ENCODE data around the gene EPHA2.
A peak's percentile ranks its signal among the peaks of the same experiment; 100 is the strongest.

Gene EPHA2

GRCh38 chr1:16155537-16156410 lies at the start of gene EPHA2:
Gene EPHA2, minus strand, starts transcription at chr1:16156069. Its CDS starts 137 bp downstream, at chr1:16155932.
- H3K4me3 ChIP-seq (ENCODE audit: low read length) = peak within 1 kb of the TSS; percentile 77
- DNase-seq (ENCODE audit: low read depth) = peak; percentile 94
- peaks cover 32% of the 10 kb centered on the region for H3K4me1 ChIP-seq (ENCODE audit: control insufficient read depth, insufficient read depth, low read length)
- H3K36me3 ChIP-seq (ENCODE audit: control insufficient read depth, insufficient read depth, low read length, severe bottlenecking) = no peaks in the 10 kb centered on the region
- no peaks in the 10 kb centered on the region for H3K9me3 ChIP-seq (ENCODE audit: control insufficient read depth, low read length)
- no peaks in the 10 kb centered on the region for H3K27me3 ChIP-seq (replicated peaks; ENCODE audit: control insufficient read depth, insufficient read depth, low read length)
- peak within 1 kb of the TSS; percentile 74 for H3K9ac ChIP-seq (ENCODE audit: low read length)

GRCh38 chr1:16205334-16205671 lies 49.4 kb upstream of the EPHA2 start:
- no peaks in the 10 kb centered on the region for H3K36me3 ChIP-seq (ENCODE audit: control insufficient read depth, insufficient read depth, low read length, severe bottlenecking)
- H3K4me1 ChIP-seq (ENCODE audit: control insufficient read depth, insufficient read depth, low read length) = no peaks in the 10 kb centered on the region

DNA sequence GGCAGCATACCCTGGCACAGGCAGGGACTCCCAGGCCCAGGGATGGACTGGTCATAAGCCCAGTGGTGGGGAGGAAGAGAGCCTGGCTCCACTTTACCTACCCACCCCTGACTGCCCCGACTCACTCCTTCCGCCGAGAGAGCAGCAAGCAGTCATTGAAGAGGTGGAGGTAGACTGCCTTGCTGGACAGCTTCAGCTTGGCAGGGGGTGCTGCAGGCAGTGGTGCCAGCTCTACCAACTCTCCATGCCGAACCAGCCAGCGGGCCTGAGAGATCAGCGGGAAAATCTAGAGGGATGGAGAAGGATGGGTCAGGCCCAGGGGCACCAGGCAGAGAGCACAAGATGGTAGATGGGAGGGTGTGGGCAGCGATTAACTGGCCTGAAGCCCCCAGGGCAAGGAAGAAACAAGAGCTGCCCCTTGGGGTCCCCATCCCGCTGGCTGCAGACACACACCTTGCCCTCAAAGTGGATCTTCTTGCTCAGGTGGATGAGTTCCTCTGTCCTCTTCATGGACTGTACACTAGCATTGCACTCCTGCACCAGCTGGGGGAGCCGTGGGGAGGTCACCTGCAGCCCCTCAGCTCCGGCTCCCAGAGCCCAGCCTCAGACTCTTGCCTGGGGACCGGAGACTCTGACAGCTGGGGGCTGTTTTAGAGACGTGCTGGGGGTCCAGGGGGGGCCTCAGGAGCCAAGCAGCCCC lies 48.9 kb upstream of the EPHA2 start:
- Histone ChIP-seq H3K4me1 (ENCODE audit: control insufficient read depth, insufficient read depth, low read length) (no peaks in the 10 kb centered on the region), H3K4me3 (ENCODE audit: low read length) (no peak overlapping the region), H3K9ac (ENCODE audit: low read length) (no peak overlapping the region), H3K27me3 (replicated peaks; ENCODE audit: control insufficient read depth, insufficient read depth, low read length) (peaks cover 3% of the 10 kb centered on the region), H3K36me3 (ENCODE audit: control insufficient read depth, insufficient read depth, low read length, severe bottlenecking) (no peaks in the 10 kb centered on the region), H3K9me3 (ENCODE audit: control insufficient read depth, low read length) (no peaks in the 10 kb centered on the region)
- no peak for DNase-seq (ENCODE audit: low read depth)

More at GRCh38 chr1:16205334-16205671, 49.4 kb upstream of the EPHA2 start:
- H3K27me3 ChIP-seq (replicated peaks; ENCODE audit: control insufficient read depth, insufficient read depth, low read length) = peaks cover 3% of the 10 kb centered on the region
- H3K9me3 ChIP-seq (ENCODE audit: control insufficient read depth, low read length) = no peaks in the 10 kb centered on the region
- H3K9ac ChIP-seq (ENCODE audit: low read length) = no peak overlapping the region
- H3K4me3 ChIP-seq (ENCODE audit: low read length) = no peak overlapping the region
- no peak for DNase-seq (ENCODE audit: low read depth)

DNA sequence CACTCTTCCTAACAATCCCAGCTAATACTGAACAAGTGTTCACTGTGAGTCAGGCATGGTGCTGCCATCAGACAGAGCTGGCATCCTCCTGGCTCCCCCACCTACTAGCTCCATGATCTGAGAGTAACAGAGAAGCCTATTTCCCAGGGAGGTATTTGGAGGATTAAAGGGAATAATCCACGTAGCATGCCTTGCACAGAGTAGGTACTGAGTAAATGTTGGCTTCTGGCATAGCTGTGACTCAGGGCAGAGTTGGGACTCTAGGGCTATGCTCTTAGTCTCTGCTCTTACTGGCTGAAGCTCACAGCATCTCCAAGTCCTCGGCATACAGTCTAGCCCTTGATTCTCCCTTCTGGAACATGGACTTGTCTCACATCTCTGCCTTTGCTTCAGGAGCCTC lies 48.3 kb upstream of the EPHA2 start:
- H3K36me3 ChIP-seq (ENCODE audit: control insufficient read depth, insufficient read depth, low read length, severe bottlenecking) = no peaks in the 10 kb centered on the region
- no peaks in the 10 kb centered on the region for H3K27me3 ChIP-seq (replicated peaks; ENCODE audit: control insufficient read depth, insufficient read depth, low read length)
- H3K9me3 ChIP-seq (ENCODE audit: control insufficient read depth, low read length) = no peaks in the 10 kb centered on the region
- no peak overlapping the region for H3K4me3 ChIP-seq (ENCODE audit: low read length)
- no peak overlapping the region for H3K9ac ChIP-seq (ENCODE audit: low read length)
- no peaks in the 10 kb centered on the region for H3K4me1 ChIP-seq (ENCODE audit: control insufficient read depth, insufficient read depth, low read length)
- DNase-seq (ENCODE audit: low read depth) = no peak

DNA sequence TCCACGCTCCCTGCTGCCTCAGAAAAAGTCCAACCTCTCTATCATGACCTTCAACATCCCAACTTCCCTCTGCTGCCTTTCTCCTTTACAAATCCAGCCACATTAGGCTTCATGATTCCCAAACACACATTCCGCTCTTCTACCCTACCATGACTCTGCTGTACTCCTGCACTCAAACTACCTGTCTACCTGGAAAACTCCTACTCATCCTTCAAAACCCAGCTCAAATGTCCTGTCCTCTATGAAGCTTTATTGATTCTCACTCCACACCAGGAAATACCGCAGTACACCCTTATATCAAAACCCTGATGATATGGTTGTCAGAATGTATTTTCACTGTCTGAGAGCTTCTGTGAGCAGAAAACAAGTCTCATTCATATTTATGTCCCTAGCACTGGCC lies 47.7 kb upstream of the EPHA2 start:
- H3K4me1 ChIP-seq (ENCODE audit: control insufficient read depth, insufficient read depth, low read length) = no peaks in the 10 kb centered on the region
- no peaks in the 10 kb centered on the region for H3K9me3 ChIP-seq (ENCODE audit: control insufficient read depth, low read length)
- H3K36me3 ChIP-seq (ENCODE audit: control insufficient read depth, insufficient read depth, low read length, severe bottlenecking) = no peaks in the 10 kb centered on the region
- H3K9ac ChIP-seq (ENCODE audit: low read length) = no peak overlapping the region
- H3K4me3 ChIP-seq (ENCODE audit: low read length) = no peak overlapping the region
- no peak for DNase-seq (ENCODE audit: low read depth)
- no peaks in the 10 kb centered on the region for H3K27me3 ChIP-seq (replicated peaks; ENCODE audit: control insufficient read depth, insufficient read depth, low read length)

GRCh38 chr1:16202281-16203210 lies 46.7 kb upstream of the EPHA2 start:
- H3K27me3 ChIP-seq (replicated peaks; ENCODE audit: control insufficient read depth, insufficient read depth, low read length) = no peaks in the 10 kb centered on the region
- no peak for DNase-seq (ENCODE audit: low read depth)
- H3K9ac ChIP-seq (ENCODE audit: low read length) = no peak overlapping the region
- H3K4me1 ChIP-seq (ENCODE audit: control insufficient read depth, insufficient read depth, low read length) = no peaks in the 10 kb centered on the region
- H3K4me3 ChIP-seq (ENCODE audit: low read length) = no peak overlapping the region
- H3K36me3 ChIP-seq (ENCODE audit: control insufficient read depth, insufficient read depth, low read length, severe bottlenecking) = no peaks in the 10 kb centered on the region
- no peaks in the 10 kb centered on the region for H3K9me3 ChIP-seq (ENCODE audit: control insufficient read depth, low read length)

GRCh38 chr1:16199700-16200099 lies 43.8 kb upstream of the EPHA2 start:
- Histone ChIP-seq H3K4me1 (ENCODE audit: control insufficient read depth, insufficient read depth, low read length) (no peaks in the 10 kb centered on the region), H3K9ac (ENCODE audit: low read length) (no peak overlapping the region), H3K9me3 (ENCODE audit: control insufficient read depth, low read length) (no peaks in the 10 kb centered on the region), H3K4me3 (ENCODE audit: low read length) (no peak overlapping the region), H3K27me3 (replicated peaks; ENCODE audit: control insufficient read depth, insufficient read depth, low read length) (no peaks in the 10 kb centered on the region), H3K36me3 (ENCODE audit: control insufficient read depth, insufficient read depth, low read length, severe bottlenecking) (no peaks in the 10 kb centered on the region)
- DNase-seq (ENCODE audit: low read depth) = no peak

- no peak overlapping the region for H3K9ac ChIP-seq (ENCODE audit: low read length)
- no peak for DNase-seq (ENCODE audit: low read depth)
- H3K27me3 ChIP-seq (replicated peaks; ENCODE audit: control insufficient read depth, insufficient read depth, low read length) = no peaks in the 10 kb centered on the region
- no peaks in the 10 kb centered on the region for H3K9me3 ChIP-seq (ENCODE audit: control insufficient read depth, low read length)
- no peaks in the 10 kb centered on the region for H3K4me1 ChIP-seq (ENCODE audit: control insufficient read depth, insufficient read depth, low read length)
- no peak overlapping the region for H3K4me3 ChIP-seq (ENCODE audit: low read length)
- H3K36me3 ChIP-seq (ENCODE audit: control insufficient read depth, insufficient read depth, low read length, severe bottlenecking) = no peaks in the 10 kb centered on the region
These were observed 43.3 kb upstream of the EPHA2 start for GRCh38 chr1:16199157-16199501.

GRCh38 chr1:16198444-16199156 lies 42.7 kb upstream of the EPHA2 start:
- Histone ChIP-seq H3K9ac (ENCODE audit: low read length) (no peak overlapping the region), H3K4me3 (ENCODE audit: low read length) (no peak overlapping the region), H3K9me3 (ENCODE audit: control insufficient read depth, low read length) (no peaks in the 10 kb centered on the region), H3K27me3 (replicated peaks; ENCODE audit: control insufficient read depth, insufficient read depth, low read length) (no peaks in the 10 kb centered on the region), H3K36me3 (ENCODE audit: control insufficient read depth, insufficient read depth, low read length, severe bottlenecking) (no peaks in the 10 kb centered on the region), H3K4me1 (ENCODE audit: control insufficient read depth, insufficient read depth, low read length) (no peaks in the 10 kb centered on the region)
- DNase-seq (ENCODE audit: low read depth) = no peak

GRCh38 chr1:16196874-16197273 lies 41.0 kb upstream of the EPHA2 start:
- no peaks in the 10 kb centered on the region for H3K27me3 ChIP-seq (replicated peaks; ENCODE audit: control insufficient read depth, insufficient read depth, low read length)
- no peaks in the 10 kb centered on the region for H3K36me3 ChIP-seq (ENCODE audit: control insufficient read depth, insufficient read depth, low read length, severe bottlenecking)
- no peaks in the 10 kb centered on the region for H3K9me3 ChIP-seq (ENCODE audit: control insufficient read depth, low read length)
- no peak for DNase-seq (ENCODE audit: low read depth)
- peaks cover 3% of the 10 kb centered on the region for H3K4me1 ChIP-seq (ENCODE audit: control insufficient read depth, insufficient read depth, low read length)
- H3K9ac ChIP-seq (ENCODE audit: low read length) = no peak overlapping the region
- H3K4me3 ChIP-seq (ENCODE audit: low read length) = no peak overlapping the region
